A549 (cell line): ENCODE results near the gene CDK5RAP2. TPM values are rescaled to one million over a fixed set of nuclear protein-coding genes. Genes with fewer than 3 reads are reported as not detected.
A peak's percentile ranks its signal among the peaks of the same experiment; 100 is the strongest.

ENCODE experiments used
- ATAC-seq, 2 experiments: fragments of 200-7000 bp in 1 of 2; fragments of >200 bp in 1 of 2; cut with Nextera tagmentation in 1 of 2; cut with Tn5 transposase in 1 of 2; 3 replicates each; pipeline versions ENCODE4 v1.8.0 to v1.9.1; 2018 to 2020; ENCODE audit warnings: mild to moderate bottlenecking in 1 of 2, moderate library complexity in 1 of 2
- CTCF ChIA-PET: fragments of 300-600 bp; sonication (Branson Sonifier 250); formaldehyde crosslinking; extraction: SDS; loops from one replicate; lab custom pipeline; 2021; ENCODE audit warnings: antibody characterized with exemption, inconsistent platforms; lab: Yijun Ruan, JAX
- POLR2A ChIA-PET: fragments of 350-600 bp; formaldehyde crosslinking; extraction: SDS; loops from one replicate; lab custom pipeline; 2021; ENCODE audit warnings: antibody characterized with exemption, inconsistent platforms; lab: Yijun Ruan, JAX
- DNase-seq, 2 experiments: peaks; one replicate each; pipeline versions ENCODE4 v3.0.0 to v3.0.0-alpha.2; 2011 to 2016; ENCODE audit warnings: low read depth in 1 of 2, low spot score in 1 of 2
- FAIRE-seq: peaks from 2 replicates; lab custom pipeline; 2011; peaks lifted over from hg19 to GRCh38; lab: Jason Lieb, UNC
- H3K27ac ChIP-seq, 2 experiments: fragments of >200 bp; sonication (Bioruptor Twin); formaldehyde crosslinking; 3 replicates each; pipeline ENCODE4 v1.5.1; 2016 to 2017
- H3K4me1 ChIP-seq: fragments of >200 bp; sonication (Bioruptor Twin); formaldehyde crosslinking; 3 replicates; pipeline ENCODE4 v1.6.1; 2016
- H3K4me2 ChIP-seq: fragments of >200 bp; sonication (Bioruptor Twin); formaldehyde crosslinking; 3 replicates; pipeline ENCODE4 v1.6.1; 2016
- H3K4me3 ChIP-seq: fragments of >200 bp; sonication (Bioruptor Twin); formaldehyde crosslinking; 3 replicates; pipeline ENCODE4 v1.5.1; 2016
- H3K9me3 ChIP-seq: fragments of >200 bp; sonication (Bioruptor Twin); formaldehyde crosslinking; 3 replicates; pipeline ENCODE4 v1.6.1; 2016
- BHLHE40 ChIP-seq: IDR thresholded peaks from 2 replicates; pipeline ENCODE4 v1.6.1; 2012; ENCODE audit warnings: low read depth, low read length, inconsistent platforms
- CBX2 ChIP-seq: fragments of 200-600 bp; sonication (generic); IDR thresholded peaks from 2 replicates; pipeline ENCODE4 v1.6.1; 2016; ENCODE audit warnings: low read depth, mild to moderate bottlenecking, borderline replicate concordance
- CBX8 ChIP-seq: fragments of 200-600 bp; sonication (generic); IDR thresholded peaks from 2 replicates; pipeline ENCODE4 v1.6.1; 2016
- CHD2 ChIP-seq: fragments of 150-350 bp; IDR thresholded peaks from 2 replicates; pipeline ENCODE4 v1.6.1; 2014; ENCODE audit warnings: low read length; ENCODE audit not compliant: partially characterized antibody
- EHF ChIP-seq: fragments of 250-450 bp; sonication (Bioruptor Pico); IDR thresholded peaks from 2 replicates; pipeline ENCODE4 v1.5.0; 2020; ENCODE audit warnings: mild to moderate bottlenecking
- EP300 ChIP-seq, 2 experiments: fragments of >200 bp; sonication (Bioruptor Twin); formaldehyde crosslinking; IDR thresholded peaks; 2 replicates in 1 of 2; 3 replicates in 1 of 2; pipeline ENCODE4 v1.6.1; 2016 to 2017
- ESRRA ChIP-seq: fragments of 150-350 bp; IDR thresholded peaks from 2 replicates; pipeline ENCODE4 v1.6.1; 2014; ENCODE audit warnings: mild to moderate bottlenecking, low read length, borderline replicate concordance
- FOSB ChIP-seq: fragments of 250-450 bp; sonication (Bioruptor Pico); IDR thresholded peaks from 2 replicates; pipeline ENCODE4 v1.5.0; 2020; ENCODE audit warnings: mild to moderate bottlenecking, moderate library complexity
- FOSL2 ChIP-seq, 2 experiments: fragments of 450-650 bp in 1 of 2; fragments of >200 bp in 1 of 2; sonication (Bioruptor Twin) in 1 of 2; formaldehyde crosslinking; IDR thresholded peaks; 2 replicates each; pipeline versions ENCODE4 v1.5.0 to v1.6.1; 2016 to 2020; ENCODE audit warnings: mild to moderate bottlenecking in 1 of 2, moderate library complexity in 1 of 2
- HEYL ChIP-seq: fragments of 250-450 bp; sonication (Bioruptor Pico); IDR thresholded peaks from 2 replicates; pipeline ENCODE4 v1.8.0; 2021; ENCODE audit warnings: mild to moderate bottlenecking, moderate library complexity
- HOXA7 ChIP-seq: fragments of 250-450 bp; sonication (Bioruptor Pico); IDR thresholded peaks from 2 replicates; pipeline ENCODE4 v1.5.0; 2020; ENCODE audit warnings: mild to moderate bottlenecking, moderate library complexity
- HOXB5 ChIP-seq: fragments of 250-450 bp; sonication (Bioruptor Pico); IDR thresholded peaks from 2 replicates; pipeline ENCODE4 v1.5.0; 2020; ENCODE audit warnings: mild to moderate bottlenecking, moderate library complexity
- KDM1A ChIP-seq: fragments of 200-600 bp; sonication (generic); IDR thresholded peaks from 2 replicates; pipeline ENCODE4 v1.6.1; 2016; ENCODE audit warnings: low read depth, mild to moderate bottlenecking
- MAFK ChIP-seq: fragments of 450-650 bp; IDR thresholded peaks from 2 replicates; pipeline ENCODE4 v1.6.1; 2014; ENCODE audit not compliant: partially characterized antibody
- MYC ChIP-seq: IDR thresholded peaks from 2 replicates; pipeline ENCODE4 v1.6.1; 2012; ENCODE audit warnings: mild to moderate bottlenecking, inconsistent platforms, low read length, improper control_type of control experiment, borderline replicate concordance
- NR3C1 ChIP-seq: fragments of >200 bp; sonication (Bioruptor Twin); formaldehyde crosslinking; IDR thresholded peaks from 3 replicates; pipeline ENCODE4 v1.6.1; 2017
- POLR2A ChIP-seq: IDR thresholded peaks from 2 replicates; pipeline ENCODE4 v1.6.1; 2012; ENCODE audit warnings: mild to moderate bottlenecking, low read length
- POLR2AphosphoS2 ChIP-seq: conservative IDR thresholded peaks from 2 replicates; pipeline ENCODE4 v1.6.1; 2012; ENCODE audit warnings: low read length, improper control_type of control experiment, inconsistent platforms
- RAD21 ChIP-seq, 2 experiments: fragments of >200 bp in 1 of 2; sonication (Bioruptor Twin) in 1 of 2; formaldehyde crosslinking in 1 of 2; IDR thresholded peaks in 1 of 2; conservative IDR thresholded peaks in 1 of 2; 2 replicates in 1 of 2; 3 replicates in 1 of 2; pipeline ENCODE4 v1.6.1; 2012 to 2018; ENCODE audit warnings: inconsistent platforms in 1 of 2
- RCOR1 ChIP-seq: fragments of 150-350 bp; IDR thresholded peaks from 2 replicates; pipeline ENCODE4 v1.6.1; 2014; ENCODE audit warnings: antibody characterized with exemption, low read length, low read depth
- RFX5 ChIP-seq: fragments of 450-650 bp; IDR thresholded peaks from 2 replicates; pipeline ENCODE4 v1.7.1; 2014; ENCODE audit warnings: antibody characterized with exemption, mild to moderate bottlenecking, moderate library complexity
- RNF2 ChIP-seq: fragments of 200-600 bp; sonication (generic); IDR thresholded peaks from 2 replicates; pipeline ENCODE4 v1.6.1; 2016; ENCODE audit warnings: low read depth, mild to moderate bottlenecking, antibody characterized with exemption, moderate library complexity, borderline replicate concordance
- SMC3 ChIP-seq: fragments of >200 bp; sonication (Bioruptor Twin); formaldehyde crosslinking; IDR thresholded peaks from 3 replicates; pipeline ENCODE4 v1.6.1; 2018; ENCODE audit warnings: inconsistent platforms
- TP53 ChIP-seq: fragments of 250-450 bp; sonication (Bioruptor Pico); IDR thresholded peaks from 2 replicates; pipeline ENCODE4 v1.5.0; 2021; ENCODE audit warnings: mild to moderate bottlenecking, moderate library complexity
- WGBS: methylation state at CpG from one replicate; pipeline ENCODE4 v1.1.6; 2017; ENCODE audit errors: missing lambda C conversion rate; 5-methylcytosine and 5-hydroxymethylcytosine counted together
- polyA minus RNA-seq: library from RNA; depleted of rRNA, polyadenylated mRNA; stranded (reverse); fragments of >200 nt; gene quantifications from 2 replicates; pipeline ENCODE4 v1.2.3, GENCODE V29; 2011; rRNA and poly(A)+ RNA removed
- polyA plus RNA-seq, 4 experiments: library from polyadenylated mRNA; depleted of rRNA in 3 of 4; stranded (reverse); fragments of >200 nt; fragmentation: RNase III in 1 of 4; extraction: RNeasy Plus Mini Kit Qiagen cat#74134 plus additional on column Dnase treatment in 1 of 4; gene quantifications; 2 replicates in 3 of 4; 3 replicates in 1 of 4; pipeline ENCODE4 v1.2.3, GENCODE V29; 2011 to 2017
- TF ChIP-seq, protein P1 (sequence below): IDR thresholded peaks from 2 replicates; pipeline ENCODE4 v1.6.1; 2012
- TF ChIP-seq, protein P2 (sequence below): fragments of 200-600 bp; sonication (generic); IDR thresholded peaks from 2 replicates; pipeline ENCODE4 v1.6.1; 2016; ENCODE audit warnings: antibody characterized with exemption, mild to moderate bottlenecking, moderate library complexity
- TF ChIP-seq, protein P3 (sequence below): IDR thresholded peaks from 2 replicates; pipeline ENCODE4 v1.6.1; 2012; ENCODE audit warnings: low read depth, borderline replicate concordance
- TF ChIP-seq, protein P4 (sequence below): fragments of >200 bp; sonication (Bioruptor Twin); formaldehyde crosslinking; IDR thresholded peaks from 2 replicates; pipeline ENCODE4 v1.6.1; 2016
- TF ChIP-seq, protein P5 (sequence below): fragments of 250-450 bp; sonication (Bioruptor Pico); IDR thresholded peaks from 2 replicates; pipeline ENCODE4 v1.5.0; 2021; ENCODE audit warnings: mild to moderate bottlenecking, moderate library complexity, borderline replicate concordance
- TF ChIP-seq, protein P6 (sequence below): fragments of 150-350 bp; IDR thresholded peaks from 2 replicates; pipeline ENCODE4 v1.6.1; 2014; ENCODE audit warnings: low read depth, mild to moderate bottlenecking, low read length

Gene CDK5RAP2
- polyA plus RNA-seq (2011; rRNA removed) (37.1 and 44.6 TPM in 2 replicates), polyA plus RNA-seq (2017; fragmentation: RNase III; extraction: RNeasy Plus Mini Kit Qiagen cat#74134 plus additional on column Dnase treatment) (28.7 to 31.9 TPM (median 29.1 TPM) in 3 replicates), polyA minus RNA-seq (62.0 and 63.0 TPM in 2 replicates)
- polyA plus RNA-seq (2012; cell fraction: cytosol; rRNA removed): 31.3 and 34.2 TPM in 2 replicates
- 78.3 and 93.3 TPM in 2 replicates for polyA plus RNA-seq (2012; cell fraction: nucleus; rRNA removed)

DNA sequence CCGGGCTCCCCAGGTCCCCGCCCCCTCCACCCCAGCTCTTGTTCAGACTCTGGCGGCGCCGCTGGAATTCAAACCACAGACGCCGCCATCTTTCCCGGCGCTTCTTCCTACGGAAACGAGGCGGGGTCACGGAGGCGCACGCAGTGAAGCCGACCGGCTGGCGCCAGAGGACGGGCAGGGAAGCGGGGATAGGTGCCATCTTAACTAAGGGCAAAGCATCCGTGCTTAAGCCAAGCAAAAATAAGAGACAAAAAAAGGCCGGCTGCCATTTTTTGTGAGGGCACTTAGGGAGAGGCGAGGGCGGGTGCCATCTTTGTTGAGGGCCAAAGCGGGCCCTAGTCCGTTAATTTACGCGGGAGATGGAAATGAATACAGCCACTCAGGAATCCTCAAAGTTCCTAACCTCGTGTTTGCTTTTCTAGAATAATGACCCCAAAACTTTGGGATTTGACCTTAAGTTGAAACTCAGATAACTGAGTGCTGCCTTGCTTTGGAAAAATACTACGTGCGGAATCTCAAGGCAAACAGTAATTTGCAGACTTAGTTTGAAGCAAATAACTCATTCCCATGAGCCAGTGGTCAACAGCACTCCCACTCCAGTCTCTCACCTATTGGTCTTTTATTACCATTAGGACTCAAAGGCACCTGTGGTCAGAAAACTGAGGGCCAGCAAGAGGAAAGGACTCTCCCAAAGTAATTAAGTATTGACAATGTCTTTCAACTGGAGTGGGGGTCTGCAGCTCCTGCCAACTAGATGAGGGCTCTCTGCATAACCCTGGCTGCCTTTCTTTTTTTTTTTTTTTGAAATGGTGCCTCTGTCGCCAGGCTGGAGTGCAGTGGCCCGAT is at the start of gene CDK5RAP2:
TSS of gene CDK5RAP2 (minus strand) at position 117 of the 846 bp plus-strand sequence. CDS start 189 bp downstream, outside the sequence.
- Histone ChIP-seq H3K27ac (peak within 1 kb of the TSS; percentile 87 to 94), H3K9me3 (no peaks in the 10 kb centered on the region), H3K4me1 (peaks cover 18% of the 10 kb centered on the region), H3K4me3 (peak within 1 kb of the TSS; percentile 82), H3K4me2 (peak within 1 kb of the TSS; percentile 99)
- ATAC-seq (peak; percentile 99), FAIRE-seq (peak; percentile 65), DNase-seq (peak; percentile 91 to 98)
- POLR2A ChIA-PET: interaction anchor here (0.6 kb wide), 1 partner anchor 66 kb away, joined by 4 read pairs; no protein-coding TSS in a partner anchor
- 16% methylated on average over 30 of the region's 33 CpGs for WGBS
- CTCF ChIA-PET: no interaction called here
- TF ChIP-seq SMC3 (no peak), CBX8 (no peak), ESRRA (no peak), POLR2A (no peak), RCOR1 (no peak), HEYL (CRISPR knock-in tag) (peak; percentile 67; the same call in 1 of the 2 replicates), MAFK (no peak), BHLHE40 (no peak), RNF2 (no peak), FOSB (CRISPR knock-in tag) (no peak), FOSL2 (IDR thresholded peaks at IDR 0.05) (no peak), FOSL2 (CRISPR knock-in tag; IDR thresholded peaks at IDR 0.05) (no peak), HOXA7 (CRISPR knock-in tag) (peak; percentile 87; the same call in 1 of the 2 replicates), KDM1A (no peak), HOXB5 (CRISPR knock-in tag) (peak; percentile 89), CHD2 (no peak), MYC (no peak), RFX5 (no peak), POLR2AphosphoS2 (no peak), TP53 (CRISPR knock-in tag) (peak; percentile 74; the same call in 1 of the 2 replicates), CBX2 (no peak), RAD21 (conservative IDR thresholded peaks at IDR 0.05 in 1 of 2, IDR thresholded peaks at IDR 0.05 in 1 of 2) (no peak), EP300 (IDR thresholded peaks at IDR 0.05) (no peak), EHF (CRISPR knock-in tag) (peak; percentile 83), NR3C1 (no peak)
- TF ChIP-seq, protein P1, sequence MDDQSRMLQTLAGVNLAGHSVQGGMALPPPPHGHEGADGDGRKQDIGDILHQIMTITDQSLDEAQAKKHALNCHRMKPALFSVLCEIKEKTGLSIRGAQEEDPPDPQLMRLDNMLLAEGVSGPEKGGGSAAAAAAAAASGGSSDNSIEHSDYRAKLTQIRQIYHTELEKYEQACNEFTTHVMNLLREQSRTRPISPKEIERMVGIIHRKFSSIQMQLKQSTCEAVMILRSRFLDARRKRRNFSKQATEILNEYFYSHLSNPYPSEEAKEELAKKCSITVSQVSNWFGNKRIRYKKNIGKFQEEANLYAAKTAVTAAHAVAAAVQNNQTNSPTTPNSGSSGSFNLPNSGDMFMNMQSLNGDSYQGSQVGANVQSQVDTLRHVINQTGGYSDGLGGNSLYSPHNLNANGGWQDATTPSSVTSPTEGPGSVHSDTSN: 0 out of 2 replicates have a peak, but pooled peaks have one; percentile 49
- TF ChIP-seq, protein P2, sequence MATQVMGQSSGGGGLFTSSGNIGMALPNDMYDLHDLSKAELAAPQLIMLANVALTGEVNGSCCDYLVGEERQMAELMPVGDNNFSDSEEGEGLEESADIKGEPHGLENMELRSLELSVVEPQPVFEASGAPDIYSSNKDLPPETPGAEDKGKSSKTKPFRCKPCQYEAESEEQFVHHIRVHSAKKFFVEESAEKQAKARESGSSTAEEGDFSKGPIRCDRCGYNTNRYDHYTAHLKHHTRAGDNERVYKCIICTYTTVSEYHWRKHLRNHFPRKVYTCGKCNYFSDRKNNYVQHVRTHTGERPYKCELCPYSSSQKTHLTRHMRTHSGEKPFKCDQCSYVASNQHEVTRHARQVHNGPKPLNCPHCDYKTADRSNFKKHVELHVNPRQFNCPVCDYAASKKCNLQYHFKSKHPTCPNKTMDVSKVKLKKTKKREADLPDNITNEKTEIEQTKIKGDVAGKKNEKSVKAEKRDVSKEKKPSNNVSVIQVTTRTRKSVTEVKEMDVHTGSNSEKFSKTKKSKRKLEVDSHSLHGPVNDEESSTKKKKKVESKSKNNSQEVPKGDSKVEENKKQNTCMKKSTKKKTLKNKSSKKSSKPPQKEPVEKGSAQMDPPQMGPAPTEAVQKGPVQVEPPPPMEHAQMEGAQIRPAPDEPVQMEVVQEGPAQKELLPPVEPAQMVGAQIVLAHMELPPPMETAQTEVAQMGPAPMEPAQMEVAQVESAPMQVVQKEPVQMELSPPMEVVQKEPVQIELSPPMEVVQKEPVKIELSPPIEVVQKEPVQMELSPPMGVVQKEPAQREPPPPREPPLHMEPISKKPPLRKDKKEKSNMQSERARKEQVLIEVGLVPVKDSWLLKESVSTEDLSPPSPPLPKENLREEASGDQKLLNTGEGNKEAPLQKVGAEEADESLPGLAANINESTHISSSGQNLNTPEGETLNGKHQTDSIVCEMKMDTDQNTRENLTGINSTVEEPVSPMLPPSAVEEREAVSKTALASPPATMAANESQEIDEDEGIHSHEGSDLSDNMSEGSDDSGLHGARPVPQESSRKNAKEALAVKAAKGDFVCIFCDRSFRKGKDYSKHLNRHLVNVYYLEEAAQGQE: no peak
- TF ChIP-seq, protein P3, sequence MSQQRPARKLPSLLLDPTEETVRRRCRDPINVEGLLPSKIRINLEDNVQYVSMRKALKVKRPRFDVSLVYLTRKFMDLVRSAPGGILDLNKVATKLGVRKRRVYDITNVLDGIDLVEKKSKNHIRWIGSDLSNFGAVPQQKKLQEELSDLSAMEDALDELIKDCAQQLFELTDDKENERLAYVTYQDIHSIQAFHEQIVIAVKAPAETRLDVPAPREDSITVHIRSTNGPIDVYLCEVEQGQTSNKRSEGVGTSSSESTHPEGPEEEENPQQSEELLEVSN: peak; percentile 98
- TF ChIP-seq, protein P4, sequence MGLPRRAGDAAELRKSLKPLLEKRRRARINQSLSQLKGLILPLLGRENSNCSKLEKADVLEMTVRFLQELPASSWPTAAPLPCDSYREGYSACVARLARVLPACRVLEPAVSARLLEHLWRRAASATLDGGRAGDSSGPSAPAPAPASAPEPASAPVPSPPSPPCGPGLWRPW: no peak
- TF ChIP-seq, protein P5, sequence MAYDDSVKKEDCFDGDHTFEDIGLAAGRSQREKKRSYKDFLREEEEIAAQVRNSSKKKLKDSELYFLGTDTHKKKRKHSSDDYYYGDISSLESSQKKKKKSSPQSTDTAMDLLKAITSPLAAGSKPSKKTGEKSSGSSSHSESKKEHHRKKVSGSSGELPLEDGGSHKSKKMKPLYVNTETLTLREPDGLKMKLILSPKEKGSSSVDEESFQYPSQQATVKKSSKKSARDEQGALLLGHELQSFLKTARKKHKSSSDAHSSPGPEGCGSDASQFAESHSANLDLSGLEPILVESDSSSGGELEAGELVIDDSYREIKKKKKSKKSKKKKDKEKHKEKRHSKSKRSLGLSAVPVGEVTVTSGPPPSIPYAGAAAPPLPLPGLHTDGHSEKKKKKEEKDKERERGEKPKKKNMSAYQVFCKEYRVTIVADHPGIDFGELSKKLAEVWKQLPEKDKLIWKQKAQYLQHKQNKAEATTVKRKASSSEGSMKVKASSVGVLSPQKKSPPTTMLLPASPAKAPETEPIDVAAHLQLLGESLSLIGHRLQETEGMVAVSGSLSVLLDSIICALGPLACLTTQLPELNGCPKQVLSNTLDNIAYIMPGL (CRISPR knock-in tag): no peak
- TF ChIP-seq, protein P6, sequence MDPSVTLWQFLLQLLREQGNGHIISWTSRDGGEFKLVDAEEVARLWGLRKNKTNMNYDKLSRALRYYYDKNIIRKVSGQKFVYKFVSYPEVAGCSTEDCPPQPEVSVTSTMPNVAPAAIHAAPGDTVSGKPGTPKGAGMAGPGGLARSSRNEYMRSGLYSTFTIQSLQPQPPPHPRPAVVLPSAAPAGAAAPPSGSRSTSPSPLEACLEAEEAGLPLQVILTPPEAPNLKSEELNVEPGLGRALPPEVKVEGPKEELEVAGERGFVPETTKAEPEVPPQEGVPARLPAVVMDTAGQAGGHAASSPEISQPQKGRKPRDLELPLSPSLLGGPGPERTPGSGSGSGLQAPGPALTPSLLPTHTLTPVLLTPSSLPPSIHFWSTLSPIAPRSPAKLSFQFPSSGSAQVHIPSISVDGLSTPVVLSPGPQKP: no peak
